MCF 10A (cell line): ENCODE data around the gene ADK. TPM values are rescaled to one million over a fixed set of nuclear protein-coding genes. Genes with fewer than 3 reads are reported as not detected.

Experiments used
- BruUV-seq: library from RNA; stranded (reverse); fragments of 400-500 nt; replicated peaks from 2 replicates; lab custom pipeline; 2021; lab: Mats Ljungman, UMichigan
- CTCF ChIA-PET: fragments of 300-600 bp; sonication (Branson Sonifier 250); formaldehyde crosslinking; extraction: SDS; loops from one replicate; lab custom pipeline; 2021; ENCODE audit warnings: antibody characterized with exemption, inconsistent platforms; lab: Yijun Ruan, JAX
- POLR2A ChIA-PET: fragments of 300-600, 350-650 bp; sonication (Branson Sonifier 250); formaldehyde crosslinking; extraction: SDS; loops from one replicate; lab custom pipeline; 2020; ENCODE audit warnings: antibody characterized with exemption, inconsistent platforms; lab: Yijun Ruan, JAX
- DNase-seq: peaks from one replicate; pipeline ENCODE4 v3.0.0-alpha.2; 2018; ENCODE audit not compliant: unreplicated experiment
- H3K27ac Mint-ChIP-seq: one replicate; pipeline ENCODE4 v1.8.0; 2022; ENCODE audit warnings: mild to moderate bottlenecking, low read depth, mixed read lengths; ENCODE audit not compliant: unreplicated experiment
- H3K27me3 Mint-ChIP-seq: one replicate; pipeline ENCODE4 v1.8.0; 2022; ENCODE audit warnings: mixed read lengths; ENCODE audit not compliant: insufficient read depth, unreplicated experiment
- H3K36me3 Mint-ChIP-seq: one replicate; pipeline ENCODE4 v1.8.0; 2022; ENCODE audit warnings: mild to moderate bottlenecking, moderate library complexity, mixed read lengths; ENCODE audit not compliant: insufficient read depth, unreplicated experiment
- H3K4me1 Mint-ChIP-seq: one replicate; pipeline ENCODE4 v1.8.0; 2022; ENCODE audit warnings: mixed read lengths; ENCODE audit not compliant: insufficient read depth, unreplicated experiment
- H3K4me3 Mint-ChIP-seq: one replicate; pipeline ENCODE4 v1.8.0; 2022; ENCODE audit warnings: mild to moderate bottlenecking, moderate library complexity, mixed read lengths; ENCODE audit not compliant: unreplicated experiment
- H3K9me3 Mint-ChIP-seq: one replicate; pipeline ENCODE4 v1.8.0; 2022; ENCODE audit warnings: mixed read lengths; ENCODE audit not compliant: unreplicated experiment
- CTCF ChIP-seq: fragments of 200-600 bp; IDR thresholded peaks from one replicate; pipeline ENCODE4 v1.8.0; 2022; ENCODE audit warnings: antibody characterized with exemption, mild to moderate bottlenecking; ENCODE audit not compliant: unreplicated experiment
- intact Hi-C: fragments of 100-400 bp; cut with micrococcal nuclease; formaldehyde crosslinking; loops from 2 replicates; pipeline ENCODE4 v1.14.1; 2022
- total RNA-seq: library from RNA; stranded (reverse); gene quantifications from 2 replicates; pipeline ENCODE4 v1.2.3, GENCODE V29; 2022

Gene ADK
- total RNA-seq, 1 experiment from 2014 or later = 98.6 TPM

DNA sequence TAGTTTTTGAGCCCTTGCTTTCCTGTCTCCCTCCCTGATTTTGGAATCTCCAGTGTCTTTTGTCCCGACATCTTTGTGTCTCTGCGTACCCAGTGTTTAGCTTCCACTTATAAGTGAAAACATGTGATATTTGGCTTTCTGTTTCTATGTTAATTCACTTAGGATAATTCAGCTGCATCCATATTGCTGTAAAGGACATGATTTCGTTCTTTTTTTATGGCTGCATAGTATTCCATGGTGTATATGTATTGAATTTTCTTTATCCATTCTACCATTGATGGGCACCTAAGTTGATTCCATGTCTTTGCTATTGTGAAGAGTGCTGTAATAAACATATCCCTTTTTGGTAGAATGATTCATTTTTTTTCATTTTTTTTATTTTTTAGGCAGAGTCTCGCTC is 48.3 kb downstream of the ADK start:
- ChIA-PET CTCF (interaction anchor here (1.0 to 3.0 kb wide), 2 partner anchors 14 to 37 kb away, joined by 3 to 14 read pairs; no protein-coding TSS in a partner anchor), POLR2A (interaction anchor here (0.5 to 0.9 kb wide), 2 partner anchors 9 to 436 kb away, joined by 4 read pairs; no protein-coding TSS in a partner anchor)
- no peak for DNase-seq
- no peak overlapping the region for H3K4me3 Mint-ChIP-seq
- intact Hi-C loops = no loop called here
- TF ChIP-seq CTCF = no peak
- H3K4me1 Mint-ChIP-seq = peaks cover 11% of the 10 kb centered on the region
- no peaks in the 10 kb centered on the region for H3K9me3 Mint-ChIP-seq
- H3K27ac Mint-ChIP-seq = no peak overlapping the region
- H3K27me3 Mint-ChIP-seq = no peaks in the 10 kb centered on the region
- H3K36me3 Mint-ChIP-seq = peaks cover 21% of the 10 kb centered on the region
- no TSS peak for BruUV-seq

- DNase-seq = no peak
- H3K36me3 Mint-ChIP-seq = peaks cover 21% of the 10 kb centered on the region
- no TSS peak for BruUV-seq
- POLR2A ChIA-PET = interaction anchor here (1.0 to 1.6 kb wide), 3 partner anchors 12 to 50 kb away, joined by 3 to 6 read pairs (median 3); no protein-coding TSS in a partner anchor
- no peak overlapping the region for H3K4me3 Mint-ChIP-seq
- CTCF ChIA-PET = interaction anchor here (0.7 kb wide), 1 partner anchor 323 kb away, joined by 3 read pairs; no protein-coding TSS in a partner anchor
- peaks cover 6% of the 10 kb centered on the region for H3K4me1 Mint-ChIP-seq
- TF ChIP-seq CTCF = no peak
- intact Hi-C loops = no loop called here
- no peaks in the 10 kb centered on the region for H3K27me3 Mint-ChIP-seq
- H3K9me3 Mint-ChIP-seq = no peaks in the 10 kb centered on the region
- no peak overlapping the region for H3K27ac Mint-ChIP-seq
Measured at GRCh38 chr10:74202356-74202755, 51.3 kb downstream of the ADK start.

- POLR2A ChIA-PET = interaction anchor here (0.6 to 1.6 kb wide), 2 partner anchors 16 to 1710 kb away, joined by 3 to 5 read pairs; no protein-coding TSS in a partner anchor
Measured at GRCh38 chr10:74206746-74207145, 55.7 kb downstream of the ADK start.

More at GRCh38 chr10:74206746-74207145, 55.7 kb downstream of the ADK start:
- peaks cover 6% of the 10 kb centered on the region for H3K4me1 Mint-ChIP-seq
- CTCF ChIA-PET = interaction anchor here (0.5 to 0.7 kb wide), 3 partner anchors 327 to 890 kb away, joined by 3 read pairs; no protein-coding TSS in a partner anchor
- no peak overlapping the region for H3K4me3 Mint-ChIP-seq
- no peaks in the 10 kb centered on the region for H3K27me3 Mint-ChIP-seq
- no TSS peak for BruUV-seq
- H3K27ac Mint-ChIP-seq = no peak overlapping the region
- H3K9me3 Mint-ChIP-seq = no peaks in the 10 kb centered on the region
- TF ChIP-seq CTCF = no peak
- intact Hi-C loops = no loop called here
- DNase-seq = no peak
- peaks cover 11% of the 10 kb centered on the region for H3K36me3 Mint-ChIP-seq
